D721Med (cell line): Measurements from ENCODE around the gene TUBB6.

Experiments
- DNase-seq: peaks from one replicate; pipeline ENCODE4 v3.0.0; 2011; ENCODE audit warnings: low spot score; ENCODE audit not compliant: insufficient read length
- FAIRE-seq: peaks from 2 replicates; lab custom pipeline; 2011; peaks lifted over from hg19 to GRCh38; lab: Jason Lieb, UNC
- CTCF ChIP-seq: IDR thresholded peaks from 2 replicates; pipeline ENCODE4 v1.5.1; 2012; ENCODE audit warnings: mild to moderate bottlenecking, control low read depth; ENCODE audit not compliant: insufficient read depth; ENCODE audit errors: missing control alignments

Gene TUBB6

GRCh38 chr18:12276736-12277554, 31.1 kb upstream of the TUBB6 start:
- no peak for TF ChIP-seq CTCF
- no peak for DNase-seq
- no peak for FAIRE-seq

GRCh38 chr18:12278215-12278671, 29.8 kb upstream of the TUBB6 start:
- TF ChIP-seq CTCF = no peak
- no peak for FAIRE-seq
- DNase-seq = no peak

- FAIRE-seq = no peak
- no peak for TF ChIP-seq CTCF
- no peak for DNase-seq
Measured at GRCh38 chr18:12278741-12279682, 29.0 kb upstream of the TUBB6 start.

- DNase-seq (no peak), FAIRE-seq (no peak)
- TF ChIP-seq CTCF = no peak
Measured at GRCh38 chr18:12279781-12280531, 28.1 kb upstream of the TUBB6 start.

- FAIRE-seq = no peak
- DNase-seq = no peak
- TF ChIP-seq CTCF = no peak
Measured at GRCh38 chr18:12281861-12282260, 26.2 kb upstream of the TUBB6 start.

GRCh38 chr18:12282442-12283039, 25.5 kb upstream of the TUBB6 start:
- no peak for TF ChIP-seq CTCF
- FAIRE-seq = no peak
- no peak for DNase-seq
